HG02763 (cell line): ENCODE measurements around the gene FOS.
"Not testable (repeated sequence)": the region's sequence is repeated elsewhere in the genome, so short reads cannot be mapped to it uniquely, and the experiment has no call there.

Experiments
- ATAC-seq: cut with Tn5 transposase; IDR thresholded peaks from one replicate; pipeline ENCODE4 v1.9.1; 2021; ENCODE audit warnings: mild to moderate bottlenecking, moderate library complexity; ENCODE audit not compliant: unreplicated experiment

FOS gene

DNA sequence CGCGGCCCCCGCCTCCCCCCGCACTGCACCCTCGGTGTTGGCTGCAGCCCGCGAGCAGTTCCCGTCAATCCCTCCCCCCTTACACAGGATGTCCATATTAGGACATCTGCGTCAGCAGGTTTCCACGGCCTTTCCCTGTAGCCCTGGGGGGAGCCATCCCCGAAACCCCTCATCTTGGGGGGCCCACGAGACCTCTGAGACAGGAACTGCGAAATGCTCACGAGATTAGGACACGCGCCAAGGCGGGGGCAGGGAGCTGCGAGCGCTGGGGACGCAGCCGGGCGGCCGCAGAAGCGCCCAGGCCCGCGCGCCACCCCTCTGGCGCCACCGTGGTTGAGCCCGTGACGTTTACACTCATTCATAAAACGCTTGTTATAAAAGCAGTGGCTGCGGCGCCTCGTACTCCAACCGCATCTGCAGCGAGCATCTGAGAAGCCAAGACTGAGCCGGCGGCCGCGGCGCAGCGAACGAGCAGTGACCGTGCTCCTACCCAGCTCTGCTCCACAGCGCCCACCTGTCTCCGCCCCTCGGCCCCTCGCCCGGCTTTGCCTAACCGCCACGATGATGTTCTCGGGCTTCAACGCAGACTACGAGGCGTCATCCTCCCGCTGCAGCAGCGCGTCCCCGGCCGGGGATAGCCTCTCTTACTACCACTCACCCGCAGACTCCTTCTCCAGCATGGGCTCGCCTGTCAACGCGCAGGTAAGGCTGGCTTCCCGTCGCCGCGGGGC is at the start of gene FOS:
TSS of gene FOS (plus strand) at position 407 of the 731 bp plus-strand sequence. CDS start at position 562, 155 bp downstream.
- peak; percentile 70 for ATAC-seq

GRCh38 chr14:75229661-75230139 is 48.9 kb upstream of the FOS start:
- no peak for ATAC-seq

GRCh38 chr14:75230140-75230792 is 48.4 kb upstream of the FOS start:
- ATAC-seq = no peak

- ATAC-seq = no peak
These were observed 47.3 kb upstream of the FOS start for GRCh38 chr14:75231320-75231719.

GRCh38 chr14:75232191-75232590 is 46.4 kb upstream of the FOS start:
- no peak for ATAC-seq

DNA sequence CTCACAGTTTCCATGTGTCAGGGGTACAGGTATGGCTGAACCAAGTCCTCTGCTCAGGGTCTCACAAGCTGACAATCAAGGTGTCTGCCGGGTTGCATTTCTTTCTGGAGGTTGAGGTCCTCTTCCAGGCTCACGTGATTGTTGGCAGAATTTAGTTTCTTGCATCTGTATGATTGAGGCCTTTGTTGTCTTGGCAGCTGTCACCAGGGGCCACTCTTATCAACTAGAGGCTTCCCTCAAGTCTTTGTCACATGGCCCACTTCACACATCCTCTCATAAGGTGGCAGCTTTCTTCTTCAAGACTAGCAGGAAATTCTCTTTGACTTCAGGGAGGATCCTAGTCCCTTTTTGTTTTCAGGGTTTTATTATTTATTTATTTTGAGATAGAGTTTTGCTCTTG is 46.0 kb upstream of the FOS start:
- no peak for ATAC-seq

DNA sequence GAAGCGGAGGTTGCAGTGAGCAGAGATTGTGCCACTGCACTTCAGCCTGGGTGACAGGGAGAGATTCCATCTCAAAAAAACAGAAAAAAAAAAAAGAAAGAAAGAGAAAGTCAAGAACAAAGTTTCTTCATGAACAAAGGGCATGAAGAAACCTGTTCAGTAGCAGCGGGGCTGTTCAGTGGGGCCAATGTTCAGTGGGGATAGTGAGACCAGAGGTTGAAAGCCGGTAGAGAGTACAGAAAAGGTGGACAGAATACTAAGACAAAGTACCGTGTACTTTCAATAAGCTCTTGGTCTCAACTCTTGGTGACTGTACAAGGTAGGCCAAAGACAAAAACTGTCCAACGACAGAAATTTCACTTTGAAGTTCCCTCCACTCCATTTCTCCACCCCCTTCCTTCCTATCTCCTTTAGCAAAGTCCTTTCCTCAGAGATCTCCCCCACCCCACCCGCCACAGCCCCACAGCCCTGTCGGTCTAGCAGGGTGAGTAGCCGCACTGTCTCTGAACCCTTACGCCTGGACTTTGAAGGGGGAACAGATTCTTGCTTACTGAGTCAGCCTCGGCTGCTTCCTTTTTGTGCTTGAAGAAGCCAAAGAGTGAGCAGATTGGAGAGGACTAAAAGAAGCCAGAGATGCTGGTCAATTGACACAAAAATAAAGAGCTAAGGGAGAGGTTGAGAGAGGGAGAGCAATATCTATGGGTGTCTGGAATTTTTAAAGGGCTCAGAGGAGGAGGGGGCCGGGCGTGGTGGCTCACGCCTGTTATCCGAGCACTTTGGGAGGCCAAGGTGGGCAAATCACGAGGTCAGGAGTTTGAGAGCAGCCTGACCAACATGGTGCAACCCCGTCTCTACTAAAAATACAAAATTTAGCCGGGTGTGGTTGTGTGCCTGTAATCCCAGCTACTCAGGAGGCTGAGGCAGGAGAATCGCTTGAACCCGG is 44.2 kb upstream of the FOS start:
- ATAC-seq = no peak

- not testable (repeated sequence) for ATAC-seq
These were observed 43.4 kb upstream of the FOS start for GRCh38 chr14:75235198-75235597.

DNA sequence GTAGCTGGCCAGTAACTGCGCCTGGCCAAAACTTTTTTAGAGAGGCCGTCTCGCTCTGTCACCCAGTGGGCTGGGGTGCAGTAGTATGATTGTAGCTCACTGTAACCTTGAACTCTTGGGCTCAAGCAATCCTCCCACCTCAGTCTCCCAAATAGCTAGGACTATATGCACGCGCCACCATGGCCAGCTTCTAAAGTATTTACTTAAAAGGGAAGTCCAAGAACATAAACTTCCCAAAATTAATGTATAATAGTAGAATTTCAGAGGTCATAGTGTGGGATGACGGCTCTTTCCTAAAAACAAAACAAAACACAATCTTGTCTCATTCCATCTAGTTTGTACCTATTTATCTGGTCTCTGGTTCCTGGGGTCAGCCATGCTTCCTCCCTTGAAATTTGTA is 42.2 kb upstream of the FOS start:
- no peak for ATAC-seq

DNA sequence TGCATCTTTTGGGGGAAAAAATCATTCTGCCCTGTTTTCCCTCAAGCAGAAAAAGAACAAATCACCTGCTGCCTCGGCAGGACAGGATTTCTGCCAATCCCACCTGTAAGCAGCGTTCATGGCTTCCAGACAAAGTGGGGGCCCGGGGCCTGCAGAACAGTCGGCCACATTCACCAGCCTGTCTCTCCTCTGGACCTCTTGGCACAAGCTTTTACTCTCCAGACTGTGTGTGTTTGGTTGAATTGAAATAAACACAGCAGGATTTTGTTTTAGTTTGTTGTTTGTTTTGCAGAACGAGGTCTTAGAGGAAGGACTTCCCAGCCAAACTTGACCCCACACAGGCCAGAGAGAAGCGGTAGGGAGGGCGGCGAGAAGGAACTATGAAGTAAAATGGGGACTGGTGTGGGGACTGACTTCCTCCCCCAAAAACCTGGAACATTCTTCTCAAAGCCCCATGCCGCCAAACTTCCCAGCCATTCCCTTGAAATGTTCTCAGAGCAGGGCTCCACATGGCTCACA is 41.7 kb upstream of the FOS start:
- no peak for ATAC-seq

DNA sequence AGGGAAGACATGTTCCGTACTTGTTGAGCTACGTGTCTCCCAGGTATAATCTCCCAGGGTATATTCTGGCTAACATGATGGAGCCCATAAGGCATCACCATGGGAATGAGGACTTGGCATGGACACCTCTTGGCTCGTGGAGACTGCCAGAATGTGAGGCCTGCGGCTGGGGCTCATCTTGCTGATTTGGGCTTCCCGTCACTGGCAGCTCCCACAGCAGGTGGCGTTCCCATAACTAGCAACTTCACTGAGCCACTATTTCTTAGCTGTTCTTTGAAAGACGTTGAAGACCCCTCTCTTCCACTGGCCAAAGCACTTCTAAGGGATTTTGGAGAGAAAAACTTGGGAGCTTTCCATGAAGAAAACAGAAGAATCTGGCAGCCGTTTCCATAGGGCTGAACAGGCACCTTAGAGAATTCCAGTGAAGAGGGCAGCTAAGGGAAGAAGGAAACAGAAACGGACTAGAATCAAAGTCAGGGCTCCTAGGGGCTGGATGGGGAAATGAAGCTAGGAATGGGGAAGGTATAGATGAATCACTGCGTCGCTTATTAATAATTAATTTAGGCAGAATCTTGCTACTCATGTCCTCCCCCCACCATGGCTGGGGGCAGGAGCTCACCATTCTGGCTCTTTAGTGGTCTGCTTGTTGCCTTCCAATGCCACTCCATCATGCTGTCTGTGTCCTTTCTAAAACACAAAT is 39.7 kb upstream of the FOS start:
- no peak for ATAC-seq

- ATAC-seq = no peak
These were observed 37.8 kb upstream of the FOS start for GRCh38 chr14:75240781-75241180.

DNA sequence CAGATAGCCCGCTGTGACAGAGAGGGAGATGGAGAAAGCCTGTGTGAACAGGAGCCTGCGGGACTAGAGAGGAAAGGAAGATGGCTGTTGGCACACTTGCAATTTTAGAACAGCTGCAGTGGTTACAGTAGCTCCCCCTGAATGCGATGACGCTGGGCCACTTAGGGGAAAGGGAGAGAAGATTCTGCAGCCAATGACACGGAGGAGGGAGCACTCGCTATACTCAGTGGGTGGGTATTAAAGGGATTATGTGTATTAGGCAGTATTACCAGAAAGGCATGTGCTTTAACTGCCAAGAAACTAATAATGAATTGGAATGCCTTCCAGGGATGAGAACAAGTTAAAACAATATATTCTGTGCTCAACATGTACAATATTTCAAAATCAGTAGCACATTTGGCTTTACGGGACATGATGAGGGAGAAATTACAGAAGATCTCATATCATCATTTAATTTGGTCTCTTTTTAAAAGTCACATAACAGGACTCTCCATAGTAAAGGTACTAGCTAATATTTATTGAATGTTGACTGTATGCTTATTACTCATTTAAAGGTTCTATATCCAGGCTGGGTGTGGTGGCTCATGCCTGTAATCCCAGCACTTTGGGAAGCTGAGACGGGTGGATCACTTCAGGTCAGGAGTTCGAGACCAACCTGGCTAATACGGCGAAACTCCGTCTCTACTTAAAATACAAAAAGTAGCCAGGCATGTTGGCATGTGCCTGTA is 35.9 kb upstream of the FOS start:
- ATAC-seq = no peak

- ATAC-seq = no peak
These were observed 34.5 kb upstream of the FOS start for GRCh38 chr14:75244121-75244520.

- ATAC-seq = no peak
These were observed 31.9 kb upstream of the FOS start for GRCh38 chr14:75246546-75247285.

- no peak for ATAC-seq
These were observed 31.2 kb upstream of the FOS start for GRCh38 chr14:75247286-75247922.

DNA sequence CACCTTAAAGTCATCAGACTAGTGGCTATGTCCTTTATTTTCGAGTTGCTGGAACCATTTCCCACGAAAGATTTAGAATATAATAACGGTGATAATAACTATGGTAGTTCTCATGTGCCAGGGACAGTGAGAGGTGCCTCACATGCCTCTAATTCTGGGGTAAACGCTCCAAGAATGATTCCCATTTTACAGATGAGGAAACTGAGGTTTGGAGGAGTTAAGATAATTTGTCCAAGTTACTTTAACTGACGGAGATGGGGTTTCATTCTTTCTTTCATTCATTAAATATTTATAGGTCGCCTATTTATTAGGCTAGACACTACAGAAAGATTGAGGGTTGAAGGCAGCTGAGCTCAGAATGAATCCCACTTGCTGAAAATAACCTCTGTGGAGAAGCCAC is 30.7 kb upstream of the FOS start:
- no peak for ATAC-seq

GRCh38 chr14:75249251-75249957 is 29.2 kb upstream of the FOS start:
- ATAC-seq = peak; percentile 82
